Neural cell (in vitro differentiated cells): ENCODE measurements around the gene KRTAP10-11. TPM values are rescaled to one million over a fixed set of nuclear protein-coding genes. Genes with fewer than 3 reads are reported as not detected.
"Not testable (repeated sequence)": the region's sequence is repeated elsewhere in the genome, so short reads cannot be mapped to it uniquely, and the experiment has no call there.

Source experiments
- H2AFZ ChIP-seq: fragments of 200-600, 300-800 bp; sonication (generic), shearing (Covaris generic); 2 replicates; pipeline ENCODE4 v1.6.0; 2014; ENCODE audit warnings: low read depth, mild to moderate bottlenecking, antibody characterized with exemption, low read length, moderate library complexity
- H3F3A ChIP-seq: fragments of 200-600 bp; shearing (Covaris generic); 2 replicates; pipeline ENCODE4 v1.6.1; 2016; ENCODE audit warnings: mild to moderate bottlenecking, moderate library complexity, mixed read lengths, antibody characterized with exemption, low read length; ENCODE audit not compliant: insufficient read depth, poor library complexity, severe bottlenecking
- H3K27ac ChIP-seq: fragments of 200-600, 300-800 bp; sonication (generic), shearing (Covaris generic); 2 replicates; pipeline ENCODE4 v1.5.1; 2014; ENCODE audit warnings: mild to moderate bottlenecking, low read length, moderate library complexity
- H3K27me3 ChIP-seq: fragments of 300-800, 200-600 bp; sonication (generic), shearing (Covaris generic); 2 replicates; pipeline ENCODE4 v1.6.0; 2014; ENCODE audit warnings: mild to moderate bottlenecking, low read depth, low read length, moderate library complexity; ENCODE audit not compliant: insufficient read depth
- H3K36me3 ChIP-seq: fragments of 300-800, 200-600 bp; sonication (generic), shearing (Covaris generic); 2 replicates; pipeline ENCODE4 v1.5.1; 2014; ENCODE audit warnings: mild to moderate bottlenecking, antibody characterized with exemption, low read length, moderate library complexity; ENCODE audit not compliant: insufficient read depth
- H3K4me2 ChIP-seq: fragments of 300-800, 200-600 bp; sonication (generic), shearing (Covaris generic); 2 replicates; pipeline ENCODE4 v1.6.0; 2014; ENCODE audit warnings: mild to moderate bottlenecking, low read length
- H3K4me3 ChIP-seq: fragments of 300-800, 200-600 bp; sonication (generic), shearing (Covaris generic); 2 replicates; pipeline ENCODE4 v1.5.1; 2014; ENCODE audit warnings: mild to moderate bottlenecking, low read length, moderate library complexity
- H3K79me2 ChIP-seq: fragments of 200-600 bp; shearing (Covaris generic); replicated peaks from 2 replicates; pipeline ENCODE4 v1.6.0; 2014; ENCODE audit warnings: mild to moderate bottlenecking, low read length, moderate library complexity; ENCODE audit not compliant: insufficient read depth
- H3K9ac ChIP-seq: fragments of 300-800, 200-600 bp; sonication (generic), shearing (Covaris generic); 2 replicates; pipeline ENCODE4 v1.6.1; 2016; ENCODE audit warnings: mild to moderate bottlenecking, low read length, mixed read lengths
- H3K9me2 ChIP-seq: fragments of 200-600 bp; shearing (Covaris generic); 2 replicates; pipeline ENCODE4 v1.6.1; 2016; ENCODE audit warnings: mild to moderate bottlenecking, low read length, mixed read lengths; ENCODE audit not compliant: insufficient read depth
- H3K9me3 ChIP-seq: fragments of 200-600, 300-800 bp; sonication (generic), shearing (Covaris generic); 2 replicates; pipeline ENCODE4 v1.6.1; 2016; ENCODE audit warnings: mild to moderate bottlenecking, mixed run types, low read length, moderate library complexity, mixed read lengths
- H4K20me1 ChIP-seq: fragments of 200-600 bp; shearing (Covaris generic); 2 replicates; pipeline ENCODE4 v1.6.1; 2016; ENCODE audit warnings: mild to moderate bottlenecking, mixed run types; ENCODE audit not compliant: insufficient read depth
- EP300 ChIP-seq: fragments of 450-650 bp; conservative IDR thresholded peaks from 2 replicates; pipeline ENCODE4 v1.6.1; 2014; ENCODE audit warnings: antibody characterized with exemption, mild to moderate bottlenecking, moderate library complexity; ENCODE audit not compliant: poor library complexity, severe bottlenecking
- EZH2 ChIP-seq: fragments of 200-600, 300-800 bp; shearing (Covaris generic), sonication (generic); IDR thresholded peaks from 2 replicates; pipeline ENCODE4 v1.6.1; 2014; ENCODE audit warnings: antibody characterized with exemption, low read length, borderline replicate concordance, mild to moderate bottlenecking; ENCODE audit not compliant: insufficient read depth, poor library complexity, severe bottlenecking
- MXI1 ChIP-seq: fragments of 450-650 bp; conservative IDR thresholded peaks from 2 replicates; pipeline ENCODE4 v1.6.1; 2014; ENCODE audit warnings: antibody characterized with exemption, mild to moderate bottlenecking; ENCODE audit not compliant: poor library complexity, severe bottlenecking
- POLR2AphosphoS5 ChIP-seq: IDR thresholded peaks from 2 replicates; pipeline ENCODE4 v1.6.1; 2012
- RAD21 ChIP-seq: fragments of 450-650 bp; conservative IDR thresholded peaks from 2 replicates; pipeline ENCODE4 v1.6.1; 2014; ENCODE audit warnings: antibody characterized with exemption, mild to moderate bottlenecking, moderate library complexity
- SMC3 ChIP-seq: fragments of 450-650 bp; conservative IDR thresholded peaks from 2 replicates; pipeline ENCODE4 v1.6.1; 2014; ENCODE audit warnings: antibody characterized with exemption, mild to moderate bottlenecking, moderate library complexity; ENCODE audit not compliant: poor library complexity
- TAF1 ChIP-seq: IDR thresholded peaks from 2 replicates; pipeline ENCODE4 v1.6.1; 2012; ENCODE audit warnings: low read depth
- polyA plus RNA-seq: library from polyadenylated mRNA; depleted of rRNA; stranded (reverse); fragments of >200 nt; gene quantifications from 2 replicates; pipeline ENCODE4 v1.2.3, GENCODE V29; 2014
- TF ChIP-seq, protein P1 (sequence below): fragments of 450-650 bp; IDR thresholded peaks from 2 replicates; pipeline ENCODE4 v1.5.1; 2014; ENCODE audit warnings: antibody characterized with exemption, mild to moderate bottlenecking, moderate library complexity; ENCODE audit not compliant: poor library complexity, severe bottlenecking
- TF ChIP-seq, protein P2 (sequence below): IDR thresholded peaks from 2 replicates; pipeline ENCODE4 v1.6.1; 2012; ENCODE audit warnings: borderline replicate concordance

Gene KRTAP10-11
- polyA plus RNA-seq, 1 donor from 2014 or later: not detected

DNA sequence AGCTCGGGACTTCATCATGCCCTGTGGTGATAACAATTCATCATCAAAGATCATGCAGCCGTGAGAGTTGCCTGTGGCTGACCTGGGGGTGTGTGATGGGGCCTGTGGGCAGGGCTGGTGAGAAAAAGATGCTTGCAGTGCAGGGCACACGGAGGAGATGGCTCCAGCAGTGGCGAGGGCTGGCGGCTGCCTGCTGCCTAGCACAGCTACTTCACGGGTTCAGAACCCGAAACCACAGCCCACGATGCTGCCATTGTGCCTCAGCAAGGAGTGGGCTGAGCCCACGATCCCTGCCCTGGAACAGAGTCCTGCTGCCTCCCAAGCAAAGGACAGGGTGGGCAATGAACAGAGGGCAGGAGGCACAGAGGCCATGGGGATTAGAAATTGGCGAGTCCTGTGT is 20.0 kb upstream of the KRTAP10-11 start:
- H4K20me1 ChIP-seq: no peaks in the 10 kb centered on the region
- no peak overlapping the region for H3K27ac ChIP-seq
- H3F3A ChIP-seq: no peaks in the 10 kb centered on the region
- no peak overlapping the region for H3K9ac ChIP-seq
- no peak overlapping the region for H3K4me3 ChIP-seq
- H3K27me3 ChIP-seq: no peaks in the 10 kb centered on the region
- H2AFZ ChIP-seq: no peak overlapping the region
- no peaks in the 10 kb centered on the region for H3K36me3 ChIP-seq
- peaks cover 6% of the 10 kb centered on the region for H3K9me3 ChIP-seq
- H3K79me2 ChIP-seq: no peaks in the 10 kb centered on the region
- TF ChIP-seq, protein P1, sequence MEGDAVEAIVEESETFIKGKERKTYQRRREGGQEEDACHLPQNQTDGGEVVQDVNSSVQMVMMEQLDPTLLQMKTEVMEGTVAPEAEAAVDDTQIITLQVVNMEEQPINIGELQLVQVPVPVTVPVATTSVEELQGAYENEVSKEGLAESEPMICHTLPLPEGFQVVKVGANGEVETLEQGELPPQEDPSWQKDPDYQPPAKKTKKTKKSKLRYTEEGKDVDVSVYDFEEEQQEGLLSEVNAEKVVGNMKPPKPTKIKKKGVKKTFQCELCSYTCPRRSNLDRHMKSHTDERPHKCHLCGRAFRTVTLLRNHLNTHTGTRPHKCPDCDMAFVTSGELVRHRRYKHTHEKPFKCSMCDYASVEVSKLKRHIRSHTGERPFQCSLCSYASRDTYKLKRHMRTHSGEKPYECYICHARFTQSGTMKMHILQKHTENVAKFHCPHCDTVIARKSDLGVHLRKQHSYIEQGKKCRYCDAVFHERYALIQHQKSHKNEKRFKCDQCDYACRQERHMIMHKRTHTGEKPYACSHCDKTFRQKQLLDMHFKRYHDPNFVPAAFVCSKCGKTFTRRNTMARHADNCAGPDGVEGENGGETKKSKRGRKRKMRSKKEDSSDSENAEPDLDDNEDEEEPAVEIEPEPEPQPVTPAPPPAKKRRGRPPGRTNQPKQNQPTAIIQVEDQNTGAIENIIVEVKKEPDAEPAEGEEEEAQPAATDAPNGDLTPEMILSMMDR: no peak
- no peak for TF ChIP-seq POLR2AphosphoS5
- no peak for TF ChIP-seq RAD21
- no peak for TF ChIP-seq MXI1
- no peak for TF ChIP-seq EZH2
- TF ChIP-seq, protein P2, sequence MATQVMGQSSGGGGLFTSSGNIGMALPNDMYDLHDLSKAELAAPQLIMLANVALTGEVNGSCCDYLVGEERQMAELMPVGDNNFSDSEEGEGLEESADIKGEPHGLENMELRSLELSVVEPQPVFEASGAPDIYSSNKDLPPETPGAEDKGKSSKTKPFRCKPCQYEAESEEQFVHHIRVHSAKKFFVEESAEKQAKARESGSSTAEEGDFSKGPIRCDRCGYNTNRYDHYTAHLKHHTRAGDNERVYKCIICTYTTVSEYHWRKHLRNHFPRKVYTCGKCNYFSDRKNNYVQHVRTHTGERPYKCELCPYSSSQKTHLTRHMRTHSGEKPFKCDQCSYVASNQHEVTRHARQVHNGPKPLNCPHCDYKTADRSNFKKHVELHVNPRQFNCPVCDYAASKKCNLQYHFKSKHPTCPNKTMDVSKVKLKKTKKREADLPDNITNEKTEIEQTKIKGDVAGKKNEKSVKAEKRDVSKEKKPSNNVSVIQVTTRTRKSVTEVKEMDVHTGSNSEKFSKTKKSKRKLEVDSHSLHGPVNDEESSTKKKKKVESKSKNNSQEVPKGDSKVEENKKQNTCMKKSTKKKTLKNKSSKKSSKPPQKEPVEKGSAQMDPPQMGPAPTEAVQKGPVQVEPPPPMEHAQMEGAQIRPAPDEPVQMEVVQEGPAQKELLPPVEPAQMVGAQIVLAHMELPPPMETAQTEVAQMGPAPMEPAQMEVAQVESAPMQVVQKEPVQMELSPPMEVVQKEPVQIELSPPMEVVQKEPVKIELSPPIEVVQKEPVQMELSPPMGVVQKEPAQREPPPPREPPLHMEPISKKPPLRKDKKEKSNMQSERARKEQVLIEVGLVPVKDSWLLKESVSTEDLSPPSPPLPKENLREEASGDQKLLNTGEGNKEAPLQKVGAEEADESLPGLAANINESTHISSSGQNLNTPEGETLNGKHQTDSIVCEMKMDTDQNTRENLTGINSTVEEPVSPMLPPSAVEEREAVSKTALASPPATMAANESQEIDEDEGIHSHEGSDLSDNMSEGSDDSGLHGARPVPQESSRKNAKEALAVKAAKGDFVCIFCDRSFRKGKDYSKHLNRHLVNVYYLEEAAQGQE: no peak
- TF ChIP-seq SMC3: no peak
- TF ChIP-seq EP300: no peak
- TF ChIP-seq TAF1: no peak
- H3K9me2 ChIP-seq: no peaks in the 10 kb centered on the region
- H3K4me2 ChIP-seq: no peak overlapping the region

DNA sequence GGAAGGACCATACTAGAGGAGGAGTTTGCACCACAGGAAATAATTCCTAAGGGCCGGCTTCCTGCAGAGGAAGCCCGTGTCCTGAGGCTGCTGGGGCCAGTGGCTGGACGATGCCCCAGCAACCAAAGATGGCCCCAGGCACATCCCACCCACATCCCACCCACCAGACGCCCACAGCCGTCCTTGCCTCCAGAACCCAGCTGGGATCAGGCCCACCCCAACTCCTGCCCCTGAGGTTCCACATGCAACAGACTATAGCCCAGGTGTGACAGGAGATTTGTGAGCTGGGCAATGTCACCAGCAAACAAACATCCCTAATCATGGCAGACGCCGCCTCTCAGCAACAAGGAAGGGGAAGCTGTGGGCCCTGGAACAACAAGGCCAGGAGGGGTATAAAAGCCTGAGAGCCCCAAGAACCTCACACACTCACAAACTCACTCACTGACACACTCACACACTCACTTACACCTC is 19.5 kb upstream of the KRTAP10-11 start, which contains the start of gene KRTAP10-9:
Gene KRTAP10-9, plus strand, starts transcription at position 421 of the 471 bp plus-strand sequence. CDS start 79 bp downstream, outside the sequence.
- H3K79me2 ChIP-seq: no peaks in the 10 kb centered on the region
- TF ChIP-seq TAF1 (no peak), EZH2 (no peak), EP300 (no peak)
- TF ChIP-seq, protein P1: no peak
- H3K9me2 ChIP-seq: no peaks in the 10 kb centered on the region
- H3K9ac ChIP-seq: no peak within 1 kb of the TSS
- H2AFZ ChIP-seq: no peak within 1 kb of the TSS
- H3K4me3 ChIP-seq: no peak within 1 kb of the TSS
- H3K27me3 ChIP-seq: no peaks in the 10 kb centered on the region
- H4K20me1 ChIP-seq: no peaks in the 10 kb centered on the region
- H3K27ac ChIP-seq: no peak within 1 kb of the TSS
- no peak within 1 kb of the TSS for H3K4me2 ChIP-seq
- H3F3A ChIP-seq: no peaks in the 10 kb centered on the region
- no peaks in the 10 kb centered on the region for H3K36me3 ChIP-seq
- peaks cover 6% of the 10 kb centered on the region for H3K9me3 ChIP-seq

DNA sequence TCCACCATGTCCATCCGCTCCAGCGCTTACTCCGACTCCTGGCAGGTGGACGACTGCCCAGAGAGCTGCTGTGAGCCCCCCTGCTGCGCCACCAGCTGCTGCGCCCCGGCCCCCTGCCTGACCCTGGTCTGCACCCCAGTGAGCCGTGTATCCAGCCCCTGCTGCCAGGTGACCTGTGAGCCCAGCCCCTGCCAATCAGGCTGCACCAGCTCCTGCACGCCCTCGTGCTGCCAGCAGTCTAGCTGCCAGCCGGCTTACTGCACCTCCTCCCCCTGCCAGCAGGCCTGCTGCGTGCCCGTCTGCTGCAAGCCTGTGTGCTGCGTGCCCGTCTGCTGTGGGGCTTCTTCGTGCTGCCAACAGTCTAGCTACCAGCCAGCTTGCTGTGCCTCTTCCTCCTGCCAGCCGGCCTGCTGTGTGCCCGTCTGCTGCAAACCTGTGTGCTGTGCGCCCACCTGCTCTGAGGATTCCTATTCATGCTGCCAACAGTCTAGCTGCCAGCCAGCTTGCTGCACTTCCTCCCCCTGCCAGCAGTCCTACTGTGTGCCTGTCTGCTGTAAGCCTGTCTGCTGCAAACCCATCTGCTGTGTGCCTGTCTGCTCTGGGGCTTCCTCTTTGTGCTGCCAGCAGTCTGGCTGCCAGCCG is 18.9 kb upstream of the KRTAP10-11 start:
- H3K9ac ChIP-seq, H3F3A ChIP-seq, H3K27me3 ChIP-seq, H3K9me3 ChIP-seq, H3K79me2 ChIP-seq, H3K36me3 ChIP-seq, H3K27ac ChIP-seq, H3K4me3 ChIP-seq, H3K4me2 ChIP-seq, H2AFZ ChIP-seq, H3K9me2 ChIP-seq, H4K20me1 ChIP-seq: not testable (repeated sequence)

DNA sequence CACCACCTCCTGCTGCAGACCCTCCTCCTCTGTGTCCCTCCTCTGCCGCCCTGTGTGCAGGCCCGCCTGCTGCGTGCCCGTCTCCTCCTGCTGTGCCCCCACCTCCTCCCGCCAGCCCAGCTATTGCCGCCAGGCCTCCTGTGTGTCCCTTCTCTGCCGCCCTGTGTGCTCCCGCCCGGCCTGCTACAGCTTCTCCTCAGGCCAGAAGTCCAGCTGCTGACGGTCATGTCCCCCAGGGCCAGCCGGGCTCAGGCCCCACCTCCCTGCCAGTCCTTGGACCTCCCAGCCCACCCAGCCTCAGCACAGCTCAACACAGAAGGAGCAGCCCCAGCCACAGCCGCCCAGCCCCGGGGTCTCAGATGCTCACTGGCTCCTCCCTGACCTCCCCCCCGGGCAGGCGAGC is 18.4 kb upstream of the KRTAP10-11 start:
- H3K36me3 ChIP-seq, H3K9me2 ChIP-seq, H3K27ac ChIP-seq, H3K4me2 ChIP-seq, H2AFZ ChIP-seq, H3K79me2 ChIP-seq, H3K9ac ChIP-seq, H4K20me1 ChIP-seq, H3K27me3 ChIP-seq, H3K4me3 ChIP-seq, H3K9me3 ChIP-seq, H3F3A ChIP-seq: not testable (repeated sequence)
